ENCODE data around the gene CD2BP2. TPM values are rescaled to one million over a fixed set of nuclear protein-coding genes. Genes with fewer than 3 reads are reported as not detected.

The CD2BP2 gene
- total and polyA plus RNA-seq, 2 of the 13 experiments (the other 11 are each of a cell fraction or from before 2014, with no cell fraction given) = 24.9 to 54.6 TPM

GRCh38 chr16:30352488-30353401, 2.4 kb downstream of the CD2BP2 start (continued):
- TF ChIP-seq ZNF350 (CRISPR knock-in tag; IDR thresholded peaks at IDR 0.05; ENCODE audit: borderline replicate concordance, low read depth) (0 out of 2 replicates have a peak, but pooled peaks have one; percentile 6), CHCHD3 (CRISPR knock-in tag; IDR thresholded peaks at IDR 0.05) (no peak), ZNF430 (CRISPR knock-in tag; IDR thresholded peaks at IDR 0.05) (no peak), ZNF510 (CRISPR knock-in tag; IDR thresholded peaks at IDR 0.05; ENCODE audit: low read depth) (no peak), ZFP90 (CRISPR knock-in tag; IDR thresholded peaks at IDR 0.05; ENCODE audit: borderline replicate concordance) (0 out of 2 replicates have a peak, but pooled peaks have one; percentile 21), ZNF18 (CRISPR knock-in tag; IDR thresholded peaks at IDR 0.05; ENCODE audit: insufficient replicate concordance) (no peak), ZNF776 (CRISPR knock-in tag; IDR thresholded peaks at IDR 0.05) (no peak), ZNF24 (IDR thresholded peaks at IDR 0.05) (no peak), ZNF263 (CRISPR knock-in tag; IDR thresholded peaks at IDR 0.05) (peak; percentile 2; the same call in 1 of the 2 replicates), KLF6 (CRISPR knock-in tag; IDR thresholded peaks at IDR 0.05) (no peak), TGIF2 (CRISPR knock-in tag; IDR thresholded peaks at IDR 0.05) (no peak), ZNF558 (CRISPR knock-in tag; IDR thresholded peaks at IDR 0.05; ENCODE audit: borderline replicate concordance) (peak; percentile 45; the same call in 1 of the 2 replicates), NCOA2 (CRISPR knock-in tag; IDR thresholded peaks at IDR 0.05) (no peak), GPN1 (CRISPR knock-in tag; IDR thresholded peaks at IDR 0.05; ENCODE audit: borderline replicate concordance) (no peak)
- TF ChIP-seq, protein P1, sequence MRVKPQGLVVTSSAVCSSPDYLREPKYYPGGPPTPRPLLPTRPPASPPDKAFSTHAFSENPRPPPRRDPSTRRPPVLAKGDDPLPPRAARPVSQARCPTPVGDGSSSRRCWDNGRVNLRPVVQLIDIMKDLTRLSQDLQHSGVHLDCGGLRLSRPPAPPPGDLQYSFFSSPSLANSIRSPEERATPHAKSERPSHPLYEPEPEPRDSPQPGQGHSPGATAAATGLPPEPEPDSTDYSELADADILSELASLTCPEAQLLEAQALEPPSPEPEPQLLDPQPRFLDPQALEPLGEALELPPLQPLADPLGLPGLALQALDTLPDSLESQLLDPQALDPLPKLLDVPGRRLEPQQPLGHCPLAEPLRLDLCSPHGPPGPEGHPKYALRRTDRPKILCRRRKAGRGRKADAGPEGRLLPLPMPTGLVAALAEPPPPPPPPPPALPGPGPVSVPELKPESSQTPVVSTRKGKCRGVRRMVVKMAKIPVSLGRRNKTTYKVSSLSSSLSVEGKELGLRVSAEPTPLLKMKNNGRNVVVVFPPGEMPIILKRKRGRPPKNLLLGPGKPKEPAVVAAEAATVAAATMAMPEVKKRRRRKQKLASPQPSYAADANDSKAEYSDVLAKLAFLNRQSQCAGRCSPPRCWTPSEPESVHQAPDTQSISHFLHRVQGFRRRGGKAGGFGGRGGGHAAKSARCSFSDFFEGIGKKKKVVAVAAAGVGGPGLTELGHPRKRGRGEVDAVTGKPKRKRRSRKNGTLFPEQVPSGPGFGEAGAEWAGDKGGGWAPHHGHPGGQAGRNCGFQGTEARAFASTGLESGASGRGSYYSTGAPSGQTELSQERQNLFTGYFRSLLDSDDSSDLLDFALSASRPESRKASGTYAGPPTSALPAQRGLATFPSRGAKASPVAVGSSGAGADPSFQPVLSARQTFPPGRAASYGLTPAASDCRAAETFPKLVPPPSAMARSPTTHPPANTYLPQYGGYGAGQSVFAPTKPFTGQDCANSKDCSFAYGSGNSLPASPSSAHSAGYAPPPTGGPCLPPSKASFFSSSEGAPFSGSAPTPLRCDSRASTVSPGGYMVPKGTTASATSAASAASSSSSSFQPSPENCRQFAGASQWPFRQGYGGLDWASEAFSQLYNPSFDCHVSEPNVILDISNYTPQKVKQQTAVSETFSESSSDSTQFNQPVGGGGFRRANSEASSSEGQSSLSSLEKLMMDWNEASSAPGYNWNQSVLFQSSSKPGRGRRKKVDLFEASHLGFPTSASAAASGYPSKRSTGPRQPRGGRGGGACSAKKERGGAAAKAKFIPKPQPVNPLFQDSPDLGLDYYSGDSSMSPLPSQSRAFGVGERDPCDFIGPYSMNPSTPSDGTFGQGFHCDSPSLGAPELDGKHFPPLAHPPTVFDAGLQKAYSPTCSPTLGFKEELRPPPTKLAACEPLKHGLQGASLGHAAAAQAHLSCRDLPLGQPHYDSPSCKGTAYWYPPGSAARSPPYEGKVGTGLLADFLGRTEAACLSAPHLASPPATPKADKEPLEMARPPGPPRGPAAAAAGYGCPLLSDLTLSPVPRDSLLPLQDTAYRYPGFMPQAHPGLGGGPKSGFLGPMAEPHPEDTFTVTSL (CRISPR knock-in tag; IDR thresholded peaks at IDR 0.05; ENCODE audit: borderline replicate concordance) = no peak
- TF ChIP-seq, protein P2, sequence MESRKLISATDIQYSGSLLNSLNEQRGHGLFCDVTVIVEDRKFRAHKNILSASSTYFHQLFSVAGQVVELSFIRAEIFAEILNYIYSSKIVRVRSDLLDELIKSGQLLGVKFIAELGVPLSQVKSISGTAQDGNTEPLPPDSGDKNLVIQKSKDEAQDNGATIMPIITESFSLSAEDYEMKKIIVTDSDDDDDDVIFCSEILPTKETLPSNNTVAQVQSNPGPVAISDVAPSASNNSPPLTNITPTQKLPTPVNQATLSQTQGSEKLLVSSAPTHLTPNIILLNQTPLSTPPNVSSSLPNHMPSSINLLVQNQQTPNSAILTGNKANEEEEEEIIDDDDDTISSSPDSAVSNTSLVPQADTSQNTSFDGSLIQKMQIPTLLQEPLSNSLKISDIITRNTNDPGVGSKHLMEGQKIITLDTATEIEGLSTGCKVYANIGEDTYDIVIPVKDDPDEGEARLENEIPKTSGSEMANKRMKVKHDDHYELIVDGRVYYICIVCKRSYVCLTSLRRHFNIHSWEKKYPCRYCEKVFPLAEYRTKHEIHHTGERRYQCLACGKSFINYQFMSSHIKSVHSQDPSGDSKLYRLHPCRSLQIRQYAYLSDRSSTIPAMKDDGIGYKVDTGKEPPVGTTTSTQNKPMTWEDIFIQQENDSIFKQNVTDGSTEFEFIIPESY (CRISPR knock-in tag; IDR thresholded peaks at IDR 0.05) = peak; percentile 89
- TF ChIP-seq, protein P3, sequence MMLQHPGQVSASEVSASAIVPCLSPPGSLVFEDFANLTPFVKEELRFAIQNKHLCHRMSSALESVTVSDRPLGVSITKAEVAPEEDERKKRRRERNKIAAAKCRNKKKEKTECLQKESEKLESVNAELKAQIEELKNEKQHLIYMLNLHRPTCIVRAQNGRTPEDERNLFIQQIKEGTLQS (CRISPR knock-in tag; IDR thresholded peaks at IDR 0.05) = no peak
- TF ChIP-seq, protein P4, sequence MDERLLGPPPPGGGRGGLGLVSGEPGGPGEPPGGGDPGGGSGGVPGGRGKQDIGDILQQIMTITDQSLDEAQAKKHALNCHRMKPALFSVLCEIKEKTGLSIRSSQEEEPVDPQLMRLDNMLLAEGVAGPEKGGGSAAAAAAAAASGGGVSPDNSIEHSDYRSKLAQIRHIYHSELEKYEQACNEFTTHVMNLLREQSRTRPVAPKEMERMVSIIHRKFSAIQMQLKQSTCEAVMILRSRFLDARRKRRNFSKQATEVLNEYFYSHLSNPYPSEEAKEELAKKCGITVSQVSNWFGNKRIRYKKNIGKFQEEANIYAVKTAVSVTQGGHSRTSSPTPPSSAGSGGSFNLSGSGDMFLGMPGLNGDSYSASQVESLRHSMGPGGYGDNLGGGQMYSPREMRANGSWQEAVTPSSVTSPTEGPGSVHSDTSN (CRISPR knock-in tag; IDR thresholded peaks at IDR 0.05) = no peak
